ENCODE results near the gene LRRC8B. TPM values are rescaled to one million over a fixed set of nuclear protein-coding genes. Genes with fewer than 3 reads are reported as not detected.
A peak's percentile ranks its signal among the peaks of the same experiment; 100 is the strongest.

The LRRC8B gene
- total RNA-seq, 1 donor = 1.4 TPM

GRCh38 chr1:89630048-89630447 is 105.4 kb downstream of the LRRC8B start:
- TF ChIP-seq CTCF (IDR thresholded peaks at IDR 0.05; ENCODE audit: extremely low read depth, low read depth, low read length) = no peak
- Histone ChIP-seq H3K9me3 (ENCODE audit: low read depth, low read length) (no peaks in the 10 kb centered on the region), H3K4me1 (ENCODE audit: insufficient read depth, low read length) (peaks cover 8% of the 10 kb centered on the region), H3K27me3 (ENCODE audit: insufficient read depth, low read length) (no peaks in the 10 kb centered on the region), H2AFZ (ENCODE audit: low read length) (no peak overlapping the region), H3K4me2 (ENCODE audit: insufficient read depth, low read length) (no peak overlapping the region), H4K20me1 (ENCODE audit: insufficient read depth, low read length) (no peaks in the 10 kb centered on the region), H3K79me2 (ENCODE audit: insufficient read depth, low read length) (peaks cover 10% of the 10 kb centered on the region), H3K4me3 (ENCODE audit: insufficient read depth, low read length) (no peak overlapping the region), H3K36me3 (ENCODE audit: insufficient read depth, low read length) (no peaks in the 10 kb centered on the region), H3K27ac (ENCODE audit: low read depth, low read length) (no peak overlapping the region)
- DNase-seq (ENCODE audit: insufficient read length, low spot score, missing footprints) = peak; percentile 78

GRCh38 chr1:89631816-89632656 is 107.4 kb downstream of the LRRC8B start:
- H3K4me1 ChIP-seq (ENCODE audit: insufficient read depth, low read length) = peaks cover 20% of the 10 kb centered on the region
- H3K36me3 ChIP-seq (ENCODE audit: insufficient read depth, low read length) = no peaks in the 10 kb centered on the region
- H3K4me2 ChIP-seq (ENCODE audit: insufficient read depth, low read length) = peak overlapping the region; percentile 85
- peak overlapping the region; percentile 86 for H2AFZ ChIP-seq (ENCODE audit: low read length)
- H3K27ac ChIP-seq (ENCODE audit: low read depth, low read length) = peak overlapping the region; percentile 0
- H3K4me3 ChIP-seq (ENCODE audit: insufficient read depth, low read length) = peak overlapping the region; percentile 83
- no peaks in the 10 kb centered on the region for H4K20me1 ChIP-seq (ENCODE audit: insufficient read depth, low read length)
- peaks cover 10% of the 10 kb centered on the region for H3K79me2 ChIP-seq (ENCODE audit: insufficient read depth, low read length)
- no peak for TF ChIP-seq CTCF (IDR thresholded peaks at IDR 0.05; ENCODE audit: extremely low read depth, low read depth, low read length)
- DNase-seq (ENCODE audit: insufficient read length, low spot score, missing footprints) = peak; percentile 77
- H3K9me3 ChIP-seq (ENCODE audit: low read depth, low read length) = no peaks in the 10 kb centered on the region
- H3K27me3 ChIP-seq (ENCODE audit: insufficient read depth, low read length) = no peaks in the 10 kb centered on the region

GRCh38 chr1:89632657-89633247 is 108.1 kb downstream of the LRRC8B start, which contains the start of gene LRRC8C:
Gene LRRC8C (plus strand): TSS chr1:89633120. CDS start chr1:89686474, 53,354 bp downstream.
- TF ChIP-seq CTCF (IDR thresholded peaks at IDR 0.05; ENCODE audit: extremely low read depth, low read depth, low read length) = no peak
- peak within 1 kb of the TSS; percentile 94 for H2AFZ ChIP-seq (ENCODE audit: low read length)
- H3K4me3 ChIP-seq (ENCODE audit: insufficient read depth, low read length) = peak within 1 kb of the TSS; percentile 83
- no peaks in the 10 kb centered on the region for H4K20me1 ChIP-seq (ENCODE audit: insufficient read depth, low read length)
- peaks cover 20% of the 10 kb centered on the region for H3K4me1 ChIP-seq (ENCODE audit: insufficient read depth, low read length)
- H3K36me3 ChIP-seq (ENCODE audit: insufficient read depth, low read length) = no peaks in the 10 kb centered on the region
- peak within 1 kb of the TSS; percentile 95 for H3K4me2 ChIP-seq (ENCODE audit: insufficient read depth, low read length)
- H3K27ac ChIP-seq (ENCODE audit: low read depth, low read length) = peak within 1 kb of the TSS; percentile 36
- H3K79me2 ChIP-seq (ENCODE audit: insufficient read depth, low read length) = peaks cover 15% of the 10 kb centered on the region
- no peaks in the 10 kb centered on the region for H3K9me3 ChIP-seq (ENCODE audit: low read depth, low read length)
- DNase-seq (ENCODE audit: insufficient read length, low spot score, missing footprints) = peak; percentile 97
- no peaks in the 10 kb centered on the region for H3K27me3 ChIP-seq (ENCODE audit: insufficient read depth, low read length)

- peaks cover 21% of the 10 kb centered on the region for H3K79me2 ChIP-seq (ENCODE audit: insufficient read depth, low read length)
- peak overlapping the region; percentile 95 for H3K4me2 ChIP-seq (ENCODE audit: insufficient read depth, low read length)
- H3K9me3 ChIP-seq (ENCODE audit: low read depth, low read length) = no peaks in the 10 kb centered on the region
- peak overlapping the region; percentile 83 for H3K4me3 ChIP-seq (ENCODE audit: insufficient read depth, low read length)
- no peak for TF ChIP-seq CTCF (IDR thresholded peaks at IDR 0.05; ENCODE audit: extremely low read depth, low read depth, low read length)
- no peaks in the 10 kb centered on the region for H3K27me3 ChIP-seq (ENCODE audit: insufficient read depth, low read length)
- H3K4me1 ChIP-seq (ENCODE audit: insufficient read depth, low read length) = peaks cover 20% of the 10 kb centered on the region
- H4K20me1 ChIP-seq (ENCODE audit: insufficient read depth, low read length) = no peaks in the 10 kb centered on the region
- peak overlapping the region; percentile 36 for H3K27ac ChIP-seq (ENCODE audit: low read depth, low read length)
- no peaks in the 10 kb centered on the region for H3K36me3 ChIP-seq (ENCODE audit: insufficient read depth, low read length)
- DNase-seq (ENCODE audit: insufficient read length, low spot score, missing footprints) = peak; percentile 90
- peak overlapping the region; percentile 94 for H2AFZ ChIP-seq (ENCODE audit: low read length)
Observed at GRCh38 chr1:89633248-89633799, 108.7 kb downstream of the LRRC8B start.
